K562 (cell line): ENCODE data around the gene UBXN11. TPM values are rescaled to one million over a fixed set of nuclear protein-coding genes. Genes with fewer than 3 reads are reported as not detected.

ENCODE experiments used
- ARID3B ChIP-seq: fragments of 250-450 bp; sonication (Bioruptor Pico); IDR thresholded peaks from 2 replicates; pipeline ENCODE4 v1.4.0; 2020; ENCODE audit warnings: borderline replicate concordance
- BCLAF1 ChIP-seq, 2 experiments: fragments of 450-650 bp in 1 of 2; IDR thresholded peaks; 2 replicates each; pipeline ENCODE4 v1.6.1; 2011 to 2017; ENCODE audit warnings: low read depth in 2 of 2, antibody characterized with exemption in 1 of 2, borderline replicate concordance in 1 of 2, low read length in 1 of 2, mild to moderate bottlenecking in 1 of 2, mixed read lengths in 1 of 2; ENCODE audit not compliant: control insufficient read depth in 1 of 2
- CAMTA2 ChIP-seq: fragments of 250-450 bp; sonication (Bioruptor Pico); conservative IDR thresholded peaks from 2 replicates; pipeline ENCODE4 v1.5.1; 2022
- CBFA2T2 ChIP-seq: fragments of 450-650 bp; conservative IDR thresholded peaks from 2 replicates; pipeline ENCODE4 v1.6.1; 2017; ENCODE audit warnings: mild to moderate bottlenecking
- DLX4 ChIP-seq: fragments of 250-450 bp; sonication (Bioruptor Pico); IDR thresholded peaks from 2 replicates; pipeline ENCODE4 v1.6.1; 2021; ENCODE audit warnings: mild to moderate bottlenecking
- GTF2A2 ChIP-seq: IDR thresholded peaks from 2 replicates; pipeline ENCODE4 v1.6.1; 2016; ENCODE audit warnings: mild to moderate bottlenecking, missing genetic modification characterization, missing compliant biosample characterization
- HNRNPH1 ChIP-seq: fragments of 200-400 bp; formaldehyde crosslinking; optimal IDR thresholded peaks from 2 replicates; pipeline ENCODE3; 2017; ENCODE audit warnings: low read depth, mild to moderate bottlenecking, low read length, moderate library complexity
- JUNB ChIP-seq: fragments of 450-650 bp; formaldehyde crosslinking; conservative IDR thresholded peaks from 2 replicates; pipeline ENCODE4 v1.4.0; 2020; ENCODE audit warnings: mild to moderate bottlenecking
- RAD21 ChIP-seq, 2 experiments: fragments of 250-450 bp in 1 of 2; fragments of 450-650 bp in 1 of 2; sonication (Bioruptor Pico) in 1 of 2; formaldehyde crosslinking in 1 of 2; IDR thresholded peaks in 1 of 2; conservative IDR thresholded peaks in 1 of 2; 2 replicates each; pipeline versions ENCODE4 v1.4.0 to v1.8.0; 2020 to 2022; ENCODE audit warnings: mild to moderate bottlenecking in 2 of 2, moderate library complexity in 1 of 2
- U2AF1 ChIP-seq: fragments of 200-400 bp; formaldehyde crosslinking; optimal IDR thresholded peaks from 2 replicates; pipeline ENCODE3; 2017; ENCODE audit warnings: mild to moderate bottlenecking, low read depth, low read length, moderate library complexity
- ZBTB26 ChIP-seq: fragments of 450-650 bp; formaldehyde crosslinking; IDR thresholded peaks from 2 replicates; pipeline ENCODE4 v1.4.0; 2022; ENCODE audit warnings: missing genetic modification characterization
- ZBTB33 ChIP-seq: sonication (generic); formaldehyde crosslinking; IDR thresholded peaks from 2 replicates; pipeline ENCODE4 v1.8.1; 2023; ENCODE audit warnings: mild to moderate bottlenecking, missing genetic modification reagents
- ZNF395 ChIP-seq: fragments of 200-800 bp; sonication (Bioruptor generic); IDR thresholded peaks from 2 replicates; pipeline ENCODE4 v1.6.1; 2017; ENCODE audit warnings: missing genetic modification characterization, missing compliant biosample characterization
- ZNF445 ChIP-seq: fragments of 250-450 bp; sonication (Bioruptor Pico); IDR thresholded peaks from 2 replicates; pipeline ENCODE4 v1.4.0; 2020; ENCODE audit warnings: low read depth, mild to moderate bottlenecking, moderate library complexity
- polyA plus RNA-seq, 8 experiments: library from polyadenylated mRNA; depleted of rRNA in 4 of 8; stranded (reverse) in 5 of 8; unstranded in 3 of 8; fragments of >200 nt; fragmentation: Nextera tagmentation in 2 of 8; fragmentation: Illumina TruSeq in 1 of 8; extraction: Ambion mirVana in 2 of 8; extraction: Trizol in 1 of 8; gene quantifications; 2 replicates each; pipeline versions ENCODE4 v1.2.1 to v1.2.3, GENCODE V29; 2011 to 2014; ENCODE audit warnings: inconsistent platforms in 1 of 8, missing spikeins in 1 of 8
- total RNA-seq, 7 experiments: library from RNA; depleted of rRNA in 6 of 7; stranded (reverse); fragments of >200 nt in 6 of 7; fragmentation: Illumina TruSeq in 2 of 7; extraction: Trizol in 2 of 7; gene quantifications; 2 replicates each; pipeline versions ENCODE4 v1.2.1 to v1.2.3, GENCODE V29; 2011 to 2021; ENCODE audit warnings: low replicate concordance in 1 of 7

Gene UBXN11
- total and polyA plus RNA-seq, 9 of the 15 experiments (the other 6 are each of a cell fraction or from before 2014, with no cell fraction given): 0.48 to 34.3 (median 11.3) TPM

- TF ChIP-seq BCLAF1 (IDR thresholded peaks at IDR 0.05; ENCODE audit: borderline replicate concordance in 1 of 2, control insufficient read depth in 1 of 2, low read depth in 2 of 2, low read length in 1 of 2) (no peak), ZBTB33 (CRISPR knock-in tag) (no peak), ZBTB26 (CRISPR knock-in tag) (no peak), GTF2A2 (tag) (no peak), ZNF445 (CRISPR knock-in tag) (no peak), ZNF395 (CRISPR knock-in tag) (no peak), U2AF1 (no peak), CAMTA2 (CRISPR knock-in tag) (no peak), JUNB (CRISPR knock-in tag) (no peak), CBFA2T2 (no peak), HNRNPH1 (no peak), DLX4 (CRISPR knock-in tag) (no peak), ARID3B (CRISPR knock-in tag) (no peak), RAD21 (CRISPR knock-in tag; conservative IDR thresholded peaks at IDR 0.05 in 1 of 2, IDR thresholded peaks at IDR 0.05 in 1 of 2) (0 out of 4 replicates have a peak, but pooled peaks of 1 of the 2 experiments have one; percentile 8)
Measured at GRCh38 chr1:26317612-26318337, 11.3 kb upstream of the UBXN11 start, which contains the start of gene CD52 (continued).
